Kidney capillary endothelial cell (primary cell): ENCODE measurements around the gene LINC00632.
A peak's percentile ranks its signal among the peaks of the same experiment; 100 is the strongest.

ENCODE experiments used
- DNase-seq: peaks from one replicate; pipeline ENCODE4 v3.0.0-alpha.2; 2018; ENCODE audit warnings: low spot score

Gene LINC00632

GRCh38 chrX:140765043-140765784 is 55.7 kb downstream of the LINC00632 start:
- DNase-seq = peak; percentile 6

GRCh38 chrX:140766024-140766611 is 56.6 kb downstream of the LINC00632 start:
- peak; percentile 70 for DNase-seq

GRCh38 chrX:140767646-140768045 is 58.1 kb downstream of the LINC00632 start:
- DNase-seq = no peak

DNA sequence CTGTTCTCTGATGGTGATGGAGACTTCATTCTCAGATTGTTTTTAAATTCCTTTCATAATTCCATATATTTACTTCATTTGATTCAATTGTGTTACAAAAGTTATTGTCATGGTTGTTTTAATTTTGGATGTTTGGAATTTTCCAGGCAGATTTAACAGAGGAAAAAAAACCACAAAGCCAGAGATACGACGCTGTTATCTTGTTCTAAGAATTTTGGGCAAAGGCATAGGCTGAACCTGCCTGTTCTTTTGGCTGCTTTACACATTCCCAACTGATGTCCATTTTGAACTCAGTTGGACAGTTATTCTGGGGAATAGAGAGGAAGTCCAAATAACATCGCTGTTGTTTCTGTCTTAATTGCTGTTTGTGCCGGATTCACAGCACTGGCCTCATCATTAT is 65.7 kb downstream of the LINC00632 start:
- no peak for DNase-seq

DNA sequence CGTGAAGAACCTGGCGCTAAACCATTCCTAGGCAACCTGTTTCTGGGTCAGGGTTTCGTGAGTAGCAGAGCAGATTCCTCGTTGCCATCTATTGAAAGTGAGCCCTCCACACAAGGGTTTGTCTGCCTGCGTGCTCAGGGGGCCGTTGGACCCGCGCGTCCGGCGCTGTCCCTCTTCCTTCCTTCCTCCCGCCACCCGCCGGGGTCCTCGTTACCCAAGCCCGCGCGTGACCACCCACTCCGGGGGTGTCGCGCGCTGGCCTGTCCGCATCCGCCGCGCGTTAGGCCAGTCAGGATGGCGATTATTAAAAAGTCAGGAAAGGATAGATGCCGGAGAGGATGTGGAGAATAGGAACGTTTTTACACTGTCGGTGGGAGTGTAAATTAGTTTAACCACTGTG is 66.8 kb downstream of the LINC00632 start:
- no peak for DNase-seq

GRCh38 chrX:140794642-140795041 is 85.1 kb downstream of the LINC00632 start:
- DNase-seq = no peak

DNA sequence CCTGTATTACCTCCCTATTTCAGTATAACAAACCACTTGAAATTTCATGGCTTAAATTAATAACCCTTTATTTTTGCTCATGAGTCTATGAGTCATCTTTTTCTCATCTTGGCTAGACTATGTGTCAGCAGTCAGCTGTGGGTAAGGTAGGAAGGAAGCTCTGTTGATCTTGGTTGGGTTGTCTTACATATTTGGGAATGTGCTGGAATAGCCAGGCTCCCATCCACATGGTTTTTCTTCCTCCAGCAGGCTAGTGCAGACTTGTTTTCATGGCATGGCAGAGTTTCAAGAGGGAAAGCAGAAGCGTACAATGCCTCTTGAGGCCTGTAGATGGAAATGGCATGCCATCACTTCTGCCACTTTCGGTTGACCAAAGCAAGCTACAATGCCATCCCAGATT is 89.7 kb downstream of the LINC00632 start:
- no peak for DNase-seq

DNA sequence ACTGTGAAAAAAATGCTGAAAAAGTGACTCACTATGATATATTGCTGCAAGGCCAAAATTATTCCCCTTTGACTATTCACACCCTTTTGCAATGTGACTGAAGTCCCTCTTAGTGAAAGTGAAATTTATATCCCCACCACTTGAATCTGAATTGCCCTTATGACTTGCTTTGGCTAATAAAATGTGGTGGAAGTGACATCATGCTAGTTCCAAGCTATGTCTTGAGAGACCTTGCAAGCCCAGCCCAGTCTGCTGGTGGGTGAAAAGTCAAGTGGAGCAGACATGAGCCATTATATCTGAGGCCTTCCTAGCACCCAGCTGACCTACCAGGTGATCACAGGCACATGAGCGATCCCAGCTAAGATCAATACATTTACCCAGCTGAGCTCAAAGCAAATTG is 94.7 kb downstream of the LINC00632 start:
- no peak for DNase-seq

GRCh38 chrX:140815868-140816267 is 106.3 kb downstream of the LINC00632 start:
- no peak for DNase-seq

DNA sequence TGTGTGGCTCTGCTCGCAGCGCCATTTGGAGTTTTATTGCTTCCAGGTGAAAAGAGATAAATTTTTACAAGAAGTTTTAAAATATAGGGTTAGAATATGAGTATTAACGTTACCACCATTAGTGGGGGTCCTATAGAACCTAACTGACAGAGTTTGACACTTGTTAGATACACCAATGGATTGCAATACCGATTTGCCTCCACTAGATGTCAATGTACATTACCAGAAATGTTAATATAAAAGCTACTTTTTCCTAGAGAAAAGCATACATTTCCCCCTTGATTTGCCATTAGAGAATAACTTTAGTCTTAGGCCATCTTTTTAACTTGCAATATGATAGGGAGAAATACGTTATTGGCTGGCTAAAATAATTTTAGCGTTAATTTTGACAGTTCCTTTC is 108.4 kb downstream of the LINC00632 start:
- DNase-seq = peak; percentile 25

GRCh38 chrX:140821280-140821679 is 111.7 kb downstream of the LINC00632 start:
- no peak for DNase-seq

DNA sequence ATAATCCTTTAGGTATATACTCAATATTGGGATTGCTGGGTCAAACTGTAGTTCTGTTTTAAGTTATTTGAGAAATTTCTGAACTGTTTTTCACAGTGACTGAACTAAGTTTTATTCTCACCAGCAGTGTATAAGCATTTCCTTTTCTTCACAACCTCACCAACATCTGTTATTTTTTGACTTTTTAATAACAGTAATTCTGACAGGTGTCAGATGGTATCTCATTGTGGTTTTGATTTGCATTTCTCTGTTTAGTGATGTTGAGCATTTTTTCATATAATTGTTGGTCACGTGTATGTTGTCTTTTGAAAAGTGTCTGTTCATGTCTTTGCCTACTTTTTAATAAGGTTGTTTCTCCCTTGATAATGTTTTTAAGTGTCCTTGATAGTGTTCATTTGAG is 112.6 kb downstream of the LINC00632 start:
- DNase-seq = no peak

DNA sequence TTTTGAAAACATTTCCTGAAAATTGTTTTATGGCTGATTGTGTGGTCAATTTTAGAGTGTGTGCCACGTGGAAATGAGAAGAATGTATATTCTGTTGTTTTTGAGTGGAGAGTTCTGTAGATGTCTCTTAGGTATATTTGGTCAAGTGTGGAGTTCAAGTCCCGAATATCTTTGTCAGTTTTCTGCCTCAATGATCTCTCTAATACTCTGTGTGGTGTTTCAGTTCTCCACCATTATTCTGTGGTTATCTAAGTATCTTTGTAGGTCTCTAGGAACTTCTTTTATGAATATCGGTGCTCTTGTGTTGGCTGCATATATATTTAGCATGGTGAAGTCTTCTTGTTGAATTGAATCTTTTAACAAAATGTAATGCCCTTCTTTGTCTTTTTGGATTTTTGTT is 113.3 kb downstream of the LINC00632 start:
- no peak for DNase-seq

- no peak for DNase-seq
Observed at GRCh38 chrX:140836874-140837273, 127.3 kb downstream of the LINC00632 start.
